GM21515 (cell line): ENCODE data around the gene TUBGCP3.

Source experiments
- ATAC-seq: cut with Tn5 transposase; IDR thresholded peaks from one replicate; pipeline ENCODE4 v1.9.1; 2021; ENCODE audit not compliant: unreplicated experiment

Gene TUBGCP3

DNA sequence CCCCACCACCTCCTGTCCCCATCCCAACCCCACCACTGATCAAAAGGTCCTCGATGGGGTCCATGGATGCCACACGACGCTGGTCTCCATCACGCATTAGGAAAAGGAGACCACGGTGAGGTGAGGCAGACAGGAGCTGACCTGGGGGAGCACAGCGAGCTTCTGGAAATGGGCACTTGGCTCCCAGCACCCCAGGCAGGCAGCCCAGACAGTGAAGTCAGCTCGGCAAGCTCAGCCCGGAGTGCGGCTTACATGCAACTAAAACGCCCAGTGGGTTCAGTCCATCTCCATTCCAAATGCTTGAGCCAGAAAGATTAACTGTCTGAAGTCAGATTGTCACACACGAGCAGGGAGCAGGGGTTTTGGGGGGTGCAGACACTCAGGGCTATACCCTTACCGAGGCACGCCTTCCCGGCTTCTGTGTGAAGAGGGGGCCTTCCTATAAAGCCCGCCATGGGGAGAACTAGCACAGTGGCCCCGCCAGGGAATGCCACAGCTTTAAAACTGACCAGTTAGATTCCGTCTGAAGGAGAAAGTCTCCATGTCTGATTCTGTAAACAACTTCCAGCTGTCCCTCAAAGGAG lies 132.4 kb downstream of the TUBGCP3 start:
- no peak for ATAC-seq

DNA sequence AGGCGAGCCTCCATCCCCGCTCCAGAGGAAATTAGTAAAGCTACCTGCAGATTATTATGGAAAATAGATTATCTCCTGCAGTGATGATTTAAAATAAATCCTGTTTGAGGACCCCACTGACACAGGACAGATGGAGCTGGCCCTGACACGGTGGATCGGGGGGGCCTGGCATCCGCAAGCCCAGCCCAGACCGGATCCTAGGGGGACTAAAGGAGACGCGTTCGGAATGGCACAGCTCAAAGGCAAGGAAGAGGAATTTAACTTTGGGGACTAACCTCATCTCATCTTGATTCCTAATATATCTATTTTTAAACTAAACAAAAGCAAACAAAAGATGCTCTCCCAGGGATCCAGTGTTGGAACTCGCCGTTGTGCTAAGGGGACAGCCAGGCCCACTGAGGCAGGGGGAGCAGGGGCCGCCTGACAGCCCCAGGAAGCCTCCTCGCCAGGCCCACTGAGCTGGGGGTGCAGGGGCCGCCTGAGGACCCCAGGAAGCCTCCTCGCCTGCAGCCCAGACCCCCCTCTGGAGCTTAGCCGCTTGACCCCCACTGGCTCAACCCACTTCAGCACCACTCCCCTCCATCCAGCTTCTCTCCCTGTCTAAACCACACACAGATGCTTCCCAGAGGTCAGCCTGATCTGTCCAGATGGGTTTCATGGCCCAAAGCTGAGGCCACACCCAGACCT lies 133.2 kb downstream of the TUBGCP3 start:
- ATAC-seq: no peak

GRCh38 chr13:112453874-112454647 lies 133.9 kb downstream of the TUBGCP3 start:
- no peak for ATAC-seq

GRCh38 chr13:112453207-112453829 lies 134.6 kb downstream of the TUBGCP3 start:
- no peak for ATAC-seq

DNA sequence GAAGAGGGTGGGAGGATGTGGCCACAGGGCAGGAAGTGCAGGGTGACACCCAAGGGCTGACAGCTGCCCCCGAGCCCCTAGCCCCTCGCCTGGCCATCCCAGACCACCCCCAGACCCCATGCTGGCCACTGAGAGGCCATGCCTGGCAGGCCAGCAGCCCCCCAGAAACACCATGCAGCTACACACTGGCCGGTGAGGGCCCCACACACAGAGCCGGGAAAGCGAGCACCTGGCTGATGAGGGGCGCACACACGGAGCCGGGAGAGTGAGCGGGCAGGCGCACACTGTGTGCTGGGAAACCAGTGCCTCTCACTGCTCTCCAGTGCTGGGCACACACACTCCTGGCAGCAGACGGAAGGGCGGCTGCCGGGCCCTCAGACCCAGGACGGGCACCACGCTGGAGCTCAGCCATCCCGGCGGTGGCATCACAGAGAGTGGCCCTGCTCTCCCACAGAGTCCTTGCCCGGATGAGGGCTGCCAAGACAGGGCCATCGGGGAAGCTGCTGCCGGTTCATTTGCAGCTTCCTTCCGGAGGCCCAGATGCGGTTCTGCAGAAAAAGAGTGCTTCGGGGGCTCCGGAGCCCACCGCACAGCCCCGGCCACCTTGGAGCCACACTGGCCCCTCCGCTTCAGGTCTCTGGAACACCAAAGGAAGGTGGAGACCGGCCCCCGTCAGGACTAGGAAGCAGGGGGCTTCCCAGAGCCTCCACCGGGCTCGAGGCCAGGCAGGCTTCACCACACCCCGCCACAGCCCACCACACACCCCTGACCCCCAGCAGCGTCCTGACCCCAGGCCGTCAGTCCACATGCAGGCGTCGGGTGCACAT lies 135.4 kb downstream of the TUBGCP3 start:
- no peak for ATAC-seq

DNA sequence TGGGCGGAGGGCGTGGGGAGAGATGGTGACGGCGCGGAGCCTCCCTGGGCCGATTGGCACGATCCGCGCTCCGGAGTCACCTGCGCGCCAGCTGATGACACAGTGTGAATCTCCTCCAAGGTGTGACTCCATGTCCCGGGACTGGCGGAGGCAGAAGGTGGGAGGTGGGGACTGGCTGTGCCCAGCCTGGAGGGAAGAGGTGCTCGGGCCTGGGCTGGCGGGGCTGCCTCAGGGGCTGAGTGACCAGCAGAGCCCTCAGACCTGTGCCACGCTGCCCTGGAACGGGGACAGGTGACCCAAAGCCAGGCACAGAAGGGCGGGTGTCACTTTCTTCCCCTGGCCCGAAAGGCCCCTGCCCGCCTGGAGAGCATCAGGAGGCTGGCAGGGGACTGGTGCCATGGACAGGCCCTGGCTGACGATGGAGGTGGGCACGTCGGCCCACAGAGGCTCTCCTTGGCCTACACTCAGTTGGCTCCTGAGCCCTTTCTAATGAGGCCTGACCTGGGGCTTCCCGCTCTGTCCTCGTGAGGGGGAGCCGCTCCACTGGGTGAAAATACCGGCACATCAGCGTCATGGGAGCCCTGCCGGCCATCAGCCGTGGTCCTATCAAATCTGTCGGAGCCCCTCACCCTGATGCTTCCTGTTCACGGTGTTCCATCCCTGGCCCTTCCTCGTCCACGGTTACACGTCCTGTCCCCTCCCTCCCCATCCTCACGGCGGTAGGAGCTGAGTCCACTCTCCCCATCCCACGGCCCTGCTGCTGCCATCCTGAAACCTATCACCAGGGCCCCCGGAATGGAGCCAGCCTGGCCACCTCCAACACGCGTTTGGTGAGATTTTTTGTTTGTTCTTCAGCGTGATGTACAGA lies 136.2 kb downstream of the TUBGCP3 start:
- ATAC-seq: no peak

- no peak for ATAC-seq
Measured at GRCh38 chr13:112450904-112451240, 137.1 kb downstream of the TUBGCP3 start.

DNA sequence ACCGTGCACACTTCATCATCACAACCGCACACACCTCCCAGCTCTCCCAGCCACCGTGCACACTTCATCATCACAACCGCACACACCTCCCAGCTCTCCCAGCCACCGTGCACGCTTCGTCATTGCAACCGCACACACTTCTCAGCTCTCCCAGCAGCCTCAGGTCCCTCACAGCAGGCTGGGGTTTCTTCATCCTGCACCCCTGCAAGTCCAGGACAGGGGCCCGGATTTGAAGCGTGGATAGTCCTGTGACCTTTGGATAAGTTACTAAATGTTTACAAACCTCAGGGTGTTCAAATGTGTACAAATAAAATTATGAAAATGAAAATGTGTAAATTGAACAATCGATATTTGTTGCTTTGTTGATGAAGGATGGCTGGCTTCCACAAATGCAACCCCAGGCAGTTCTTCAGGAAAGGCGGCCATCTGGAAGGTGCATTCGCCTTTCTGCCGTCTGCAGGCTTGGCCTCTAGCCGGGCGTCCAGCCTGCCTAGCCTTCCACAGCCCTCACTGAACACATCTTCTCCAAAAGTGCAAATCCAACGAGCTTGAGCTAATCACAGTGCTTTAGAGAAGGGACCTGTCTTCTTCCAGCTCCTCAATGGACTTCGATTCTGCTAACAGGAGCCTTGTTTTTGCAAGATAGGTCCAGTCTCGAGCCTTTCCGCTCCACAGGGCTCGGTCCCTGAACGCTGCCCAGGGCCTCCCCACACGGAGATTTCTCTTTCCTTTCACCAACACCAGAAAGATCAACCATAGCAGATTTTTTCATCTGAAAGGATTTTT lies 137.6 kb downstream of the TUBGCP3 start:
- no peak for ATAC-seq

DNA sequence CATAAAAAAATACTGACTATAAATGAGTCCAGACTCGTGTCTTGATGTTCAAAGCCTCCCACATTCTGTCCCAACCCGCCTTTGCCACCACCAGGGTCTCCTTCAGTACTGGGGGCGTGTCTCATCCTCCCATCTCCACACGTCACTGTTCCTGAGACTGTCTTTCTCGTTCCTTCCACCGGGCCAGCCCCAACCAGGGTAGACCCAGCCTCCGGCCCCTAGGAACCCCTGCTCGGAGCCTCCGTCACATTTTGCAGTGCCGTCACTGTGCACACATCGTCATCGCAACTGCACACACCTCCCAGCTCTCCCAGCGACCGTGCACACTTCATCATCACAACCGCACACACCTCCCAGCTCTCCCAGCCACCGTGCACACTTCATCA lies 138.4 kb downstream of the TUBGCP3 start:
- no peak for ATAC-seq

DNA sequence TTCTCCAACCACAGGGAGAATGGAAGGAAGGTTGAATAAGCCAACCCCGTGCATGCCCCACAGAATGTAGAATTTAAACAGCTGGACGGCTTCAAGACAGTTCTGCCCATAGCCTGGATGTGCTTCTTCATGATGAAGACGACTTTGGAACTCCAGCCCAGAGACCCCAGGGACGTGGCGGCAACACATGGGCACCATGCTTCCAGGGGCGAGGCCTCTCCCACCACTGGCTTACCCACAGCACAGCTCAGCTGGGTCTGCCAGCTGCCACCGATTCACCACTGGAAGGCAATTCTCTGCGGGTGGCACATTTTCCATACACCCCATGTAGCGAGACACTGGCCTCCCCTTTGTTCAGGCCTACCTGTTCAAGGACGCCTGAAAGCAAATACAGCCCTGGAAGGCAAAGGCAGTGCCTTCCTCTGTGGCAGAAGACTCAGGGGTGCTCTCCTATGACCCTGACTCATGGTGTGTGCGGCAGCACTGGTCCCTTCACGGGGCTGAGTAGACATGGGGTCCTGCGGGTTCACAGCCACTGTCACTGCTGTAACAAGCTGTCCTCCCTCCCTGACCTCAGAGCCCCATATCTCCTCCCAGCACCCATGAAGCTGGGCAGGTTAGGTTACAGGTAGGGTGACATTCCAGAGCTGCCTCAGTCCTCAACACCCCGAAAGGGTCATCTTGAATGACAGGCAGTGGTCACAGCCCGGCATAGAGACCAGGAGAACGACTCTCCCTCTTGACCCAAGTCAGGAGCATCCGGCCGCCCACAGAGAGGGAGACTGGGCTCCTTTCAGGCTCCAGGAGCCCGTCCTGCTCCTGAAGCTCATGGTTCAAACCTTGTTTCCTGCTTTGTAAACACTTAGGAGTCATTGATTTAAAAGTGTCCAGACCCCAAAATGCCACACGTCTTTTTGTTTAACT lies 139.1 kb downstream of the TUBGCP3 start:
- ATAC-seq: no peak

- no peak for ATAC-seq
Measured at GRCh38 chr13:112447761-112448603, 140.0 kb downstream of the TUBGCP3 start.

DNA sequence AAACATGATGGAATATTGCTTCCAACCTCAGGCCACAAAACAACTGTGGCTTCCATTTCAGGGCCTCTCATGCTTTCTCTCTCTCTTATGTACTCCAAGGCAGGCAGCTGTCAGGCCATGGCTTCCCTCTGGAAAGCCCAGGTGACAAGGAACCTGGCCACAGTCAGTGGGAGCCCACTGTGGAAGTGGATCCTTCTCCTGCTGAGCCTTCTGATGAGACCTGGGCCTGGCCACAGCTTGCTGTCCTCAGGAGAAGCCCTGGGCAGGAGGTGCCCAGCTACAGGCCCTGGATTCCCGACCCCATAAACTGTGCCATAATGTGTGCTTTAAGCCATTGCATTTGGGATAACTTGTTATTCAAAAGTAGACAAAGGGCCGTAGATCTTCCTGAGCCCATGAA lies 140.6 kb downstream of the TUBGCP3 start:
- ATAC-seq: no peak

DNA sequence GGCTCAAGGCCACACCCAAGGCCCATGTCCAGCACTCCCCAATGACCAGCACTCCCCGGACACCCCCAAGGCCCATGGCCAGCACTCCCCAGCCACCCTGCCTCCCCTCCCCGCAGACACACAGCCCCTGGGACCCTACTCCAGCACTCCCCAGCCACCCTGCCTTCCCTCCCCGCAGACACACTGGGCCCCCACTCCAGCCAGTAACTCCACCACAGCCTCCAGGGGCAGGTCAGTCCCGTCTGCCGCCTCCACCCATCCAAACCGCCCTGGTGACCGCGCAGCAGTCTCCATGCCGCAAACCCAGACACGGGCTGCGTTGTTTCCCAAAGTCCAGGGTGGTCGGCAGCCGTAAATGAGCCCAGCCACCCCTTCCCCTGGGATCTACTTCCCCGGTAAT lies 141.1 kb downstream of the TUBGCP3 start:
- ATAC-seq: no peak

DNA sequence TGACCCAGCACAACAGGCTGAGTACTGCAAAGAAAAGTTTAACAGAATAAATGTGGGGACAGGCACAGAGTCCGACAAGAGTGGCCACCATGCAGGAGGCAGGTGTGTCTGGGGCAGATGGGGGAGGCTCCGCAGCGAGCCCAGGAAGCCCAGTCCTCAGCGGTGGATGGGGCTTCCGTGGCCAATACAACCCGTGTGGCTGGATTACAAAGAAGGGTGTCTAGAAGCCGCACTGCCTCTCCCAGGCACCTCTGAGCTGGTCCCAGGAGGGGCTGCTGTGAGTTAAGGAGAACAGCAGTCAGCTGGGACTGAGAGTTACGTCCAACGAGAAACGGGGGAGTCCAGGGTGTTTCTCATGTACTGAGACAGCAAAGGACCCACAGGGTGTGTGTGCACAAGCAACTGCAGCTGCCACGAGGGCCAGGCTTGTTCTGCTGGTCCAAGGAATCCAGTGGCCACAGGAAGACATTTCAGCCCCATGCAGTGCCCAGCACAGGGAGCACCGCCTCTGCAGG lies 141.5 kb downstream of the TUBGCP3 start:
- ATAC-seq: no peak

- ATAC-seq: no peak
Measured at GRCh38 chr13:112445411-112446271, 142.3 kb downstream of the TUBGCP3 start.
